HUES6 (cell line): Measurements from ENCODE around the gene SEPTIN5.

Source experiments
- H3K27ac ChIP-seq: 2 replicates; pipeline ENCODE4 v1.7.0; 2013; ENCODE audit warnings: low read depth, mild to moderate bottlenecking, low read length, inconsistent platforms
- H3K27me3 ChIP-seq: 2 replicates; pipeline ENCODE4 v1.6.1; 2013; ENCODE audit warnings: low read length; ENCODE audit not compliant: control insufficient read depth, insufficient read depth
- H3K36me3 ChIP-seq: 2 replicates; pipeline ENCODE4 v1.6.1; 2013; ENCODE audit warnings: low read length; ENCODE audit not compliant: control insufficient read depth, insufficient read depth
- H3K4me1 ChIP-seq: 2 replicates; pipeline ENCODE4 v1.6.1; 2013; ENCODE audit warnings: low read length; ENCODE audit not compliant: control insufficient read depth, insufficient read depth
- H3K4me3 ChIP-seq: 2 replicates; pipeline ENCODE4 v1.5.1; 2013; ENCODE audit warnings: low read depth, low read length
- H3K9ac ChIP-seq: one replicate; pipeline ENCODE4 v1.6.1; 2013; ENCODE audit warnings: mild to moderate bottlenecking, low read length
- H3K9me3 ChIP-seq: 2 replicates; pipeline ENCODE4 v1.6.1; 2013; ENCODE audit warnings: low read depth, low read length; ENCODE audit not compliant: control insufficient read depth, insufficient read depth

Gene SEPTIN5

DNA sequence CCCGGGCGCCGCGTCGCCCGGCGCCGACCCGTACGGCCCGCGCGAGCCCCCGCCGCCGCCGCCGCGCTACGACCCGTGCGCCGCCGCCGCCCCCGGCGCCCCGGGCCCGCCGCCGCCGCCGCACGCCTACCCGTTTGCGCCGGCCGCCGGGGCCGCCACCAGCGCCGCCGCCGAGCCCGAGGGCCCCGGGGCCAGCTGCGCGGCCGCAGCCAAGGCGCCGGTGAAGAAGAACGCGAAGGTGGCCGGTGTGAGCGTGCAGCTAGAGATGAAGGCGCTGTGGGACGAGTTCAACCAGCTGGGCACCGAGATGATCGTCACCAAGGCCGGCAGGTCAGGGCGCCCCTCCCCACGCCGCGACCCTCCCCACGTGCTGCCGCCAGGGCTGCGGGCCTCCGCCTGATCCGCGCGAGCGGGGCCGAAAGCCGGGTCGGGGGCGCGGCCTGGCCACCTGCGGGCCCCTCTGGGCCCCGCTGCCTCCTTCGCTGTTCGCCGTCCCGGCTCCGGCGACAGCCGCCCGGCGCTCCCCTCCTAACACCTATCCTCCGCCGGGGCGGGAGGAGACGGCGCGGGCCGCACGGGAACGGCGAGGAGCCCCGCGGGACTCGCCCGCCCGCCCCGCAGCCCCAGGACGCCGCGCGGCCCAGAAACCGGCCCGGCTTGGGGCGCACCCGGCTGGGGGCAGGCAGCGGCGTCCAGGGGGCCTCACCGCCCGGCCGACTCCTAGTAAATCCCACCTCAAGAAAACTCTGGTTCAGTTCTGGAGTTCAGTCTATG, 46.8 kb downstream of the SEPTIN5 start:
- H3K9me3 ChIP-seq = no peaks in the 10 kb centered on the region
- no peaks in the 10 kb centered on the region for H3K36me3 ChIP-seq
- H3K9ac ChIP-seq = no peak overlapping the region
- H3K27me3 ChIP-seq = peaks cover 98% of the 10 kb centered on the region
- no peak overlapping the region for H3K27ac ChIP-seq
- peak overlapping the region; percentile 59 for H3K4me3 ChIP-seq
- peaks cover 42% of the 10 kb centered on the region for H3K4me1 ChIP-seq

DNA sequence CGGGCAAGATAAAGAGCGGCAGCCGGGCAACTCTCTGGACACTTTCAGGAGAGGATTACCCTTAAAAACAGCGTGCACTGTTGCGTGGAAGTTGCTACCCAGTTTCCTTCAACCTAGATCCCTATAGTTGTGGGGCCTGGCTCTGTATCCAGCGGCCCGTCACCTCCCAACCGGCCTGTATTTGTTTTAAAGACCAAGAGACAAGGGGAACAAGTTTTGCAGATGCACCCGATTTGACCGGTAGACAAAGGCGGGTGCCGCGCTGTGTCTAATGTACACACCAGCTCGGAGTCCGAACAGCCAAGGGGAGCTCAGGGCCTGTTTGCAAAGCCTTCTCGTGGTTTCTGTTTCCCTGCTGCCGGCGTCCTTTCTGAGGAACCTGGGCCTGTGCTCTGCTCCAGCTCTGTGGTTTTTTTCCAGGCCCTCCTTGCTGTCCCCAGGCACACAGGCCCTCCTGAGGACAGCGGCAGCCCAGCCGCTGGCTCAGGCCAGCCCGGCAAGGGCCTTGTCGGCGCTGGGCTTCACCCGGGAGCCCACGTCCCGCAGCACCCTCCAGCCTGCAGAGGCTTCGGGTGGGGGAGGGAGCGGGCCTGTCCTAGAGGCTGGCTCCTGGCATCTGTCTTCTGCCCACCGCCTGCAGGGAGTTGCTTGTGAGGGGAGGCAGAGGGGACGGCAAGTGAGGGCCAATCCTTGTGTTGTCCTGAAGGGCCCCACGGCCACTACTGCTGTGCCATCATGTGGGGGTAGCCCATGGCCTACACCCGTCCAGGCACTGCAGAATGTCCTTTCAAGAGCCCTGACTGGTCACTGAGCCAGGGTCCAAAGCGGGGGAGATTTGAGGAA, 47.6 kb downstream of the SEPTIN5 start:
- Histone ChIP-seq H3K4me3 (peak overlapping the region; percentile 33; the same call in 1 of the 2 replicates), H3K27me3 (peaks cover 98% of the 10 kb centered on the region), H3K9ac (peak overlapping the region; percentile 22)

DNA sequence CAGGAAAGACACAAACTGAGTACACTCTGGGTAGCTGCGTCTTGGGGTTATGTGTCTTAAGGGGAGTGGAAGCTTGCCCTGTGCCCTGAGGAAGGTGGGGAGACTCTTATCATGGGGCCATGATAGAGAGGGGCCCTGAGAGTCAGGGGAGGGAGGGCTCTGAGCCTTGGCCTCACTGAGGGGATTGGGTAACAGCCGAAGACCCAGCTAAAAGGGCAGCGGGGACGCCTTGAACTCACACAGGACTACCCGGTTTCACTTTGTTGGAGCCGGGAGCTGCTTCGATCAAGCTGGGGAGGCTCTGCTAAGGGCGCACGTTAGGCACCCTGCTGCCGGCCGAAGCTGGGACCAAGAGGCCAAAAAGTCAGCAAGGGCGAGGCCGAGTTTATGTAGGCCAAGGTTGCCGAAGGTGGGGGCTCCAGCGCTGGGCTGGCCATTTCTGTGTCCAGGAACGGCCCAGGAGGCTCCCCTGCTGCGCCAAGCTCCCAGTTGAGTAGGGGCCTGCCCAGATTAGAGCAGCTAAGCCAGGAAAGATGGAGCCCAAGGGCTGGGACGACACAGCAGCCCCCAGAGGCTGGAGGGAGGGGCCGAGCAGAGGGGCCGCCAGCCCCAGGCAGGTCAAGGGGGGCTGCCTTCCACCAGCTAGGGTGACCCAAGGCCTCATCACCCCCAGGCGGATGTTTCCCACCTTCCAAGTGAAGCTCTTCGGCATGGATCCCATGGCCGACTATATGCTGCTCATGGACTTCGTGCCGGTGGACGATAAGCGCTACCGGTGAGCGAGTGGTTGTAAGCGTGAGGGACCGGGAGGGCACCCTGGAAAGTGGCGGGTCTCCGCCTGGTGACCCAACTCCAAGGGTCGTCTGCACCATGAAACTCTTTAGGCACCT, 48.5 kb downstream of the SEPTIN5 start:
- H3K4me3 ChIP-seq = no peak overlapping the region
- no peaks in the 10 kb centered on the region for H3K36me3 ChIP-seq

More for the DNA sequence above, 47.6 kb downstream of the SEPTIN5 start:
- no peak overlapping the region for H3K27ac ChIP-seq
- H3K9me3 ChIP-seq = no peaks in the 10 kb centered on the region
- peaks cover 38% of the 10 kb centered on the region for H3K4me1 ChIP-seq
- no peaks in the 10 kb centered on the region for H3K36me3 ChIP-seq

GRCh38 chr22:19763458-19764298, 49.4 kb downstream of the SEPTIN5 start:
- Histone ChIP-seq H3K36me3 (no peaks in the 10 kb centered on the region), H3K27ac (no peak overlapping the region), H3K4me3 (no peak overlapping the region), H3K4me1 (peaks cover 41% of the 10 kb centered on the region), H3K9me3 (no peaks in the 10 kb centered on the region), H3K9ac (no peak overlapping the region), H3K27me3 (peaks cover 98% of the 10 kb centered on the region)

More for the DNA sequence above, 48.5 kb downstream of the SEPTIN5 start:
- peaks cover 38% of the 10 kb centered on the region for H3K4me1 ChIP-seq
- no peak overlapping the region for H3K9ac ChIP-seq
- H3K27me3 ChIP-seq = peaks cover 98% of the 10 kb centered on the region
- H3K27ac ChIP-seq = no peak overlapping the region
- H3K9me3 ChIP-seq = no peaks in the 10 kb centered on the region

GRCh38 chr22:19764299-19764593, 49.9 kb downstream of the SEPTIN5 start:
- no peaks in the 10 kb centered on the region for H3K36me3 ChIP-seq
- H3K27ac ChIP-seq = no peak overlapping the region
- peaks cover 38% of the 10 kb centered on the region for H3K4me1 ChIP-seq
- H3K9ac ChIP-seq = no peak overlapping the region
- no peak overlapping the region for H3K4me3 ChIP-seq
- no peaks in the 10 kb centered on the region for H3K9me3 ChIP-seq
- H3K27me3 ChIP-seq = peaks cover 98% of the 10 kb centered on the region

- Histone ChIP-seq H3K9me3 (no peaks in the 10 kb centered on the region), H3K4me1 (peaks cover 34% of the 10 kb centered on the region), H3K9ac (no peak overlapping the region), H3K36me3 (no peaks in the 10 kb centered on the region), H3K27ac (no peak overlapping the region), H3K4me3 (peak overlapping the region; percentile 44), H3K27me3 (peaks cover 98% of the 10 kb centered on the region)
Observed at GRCh38 chr22:19764636-19765476, 50.6 kb downstream of the SEPTIN5 start.

DNA sequence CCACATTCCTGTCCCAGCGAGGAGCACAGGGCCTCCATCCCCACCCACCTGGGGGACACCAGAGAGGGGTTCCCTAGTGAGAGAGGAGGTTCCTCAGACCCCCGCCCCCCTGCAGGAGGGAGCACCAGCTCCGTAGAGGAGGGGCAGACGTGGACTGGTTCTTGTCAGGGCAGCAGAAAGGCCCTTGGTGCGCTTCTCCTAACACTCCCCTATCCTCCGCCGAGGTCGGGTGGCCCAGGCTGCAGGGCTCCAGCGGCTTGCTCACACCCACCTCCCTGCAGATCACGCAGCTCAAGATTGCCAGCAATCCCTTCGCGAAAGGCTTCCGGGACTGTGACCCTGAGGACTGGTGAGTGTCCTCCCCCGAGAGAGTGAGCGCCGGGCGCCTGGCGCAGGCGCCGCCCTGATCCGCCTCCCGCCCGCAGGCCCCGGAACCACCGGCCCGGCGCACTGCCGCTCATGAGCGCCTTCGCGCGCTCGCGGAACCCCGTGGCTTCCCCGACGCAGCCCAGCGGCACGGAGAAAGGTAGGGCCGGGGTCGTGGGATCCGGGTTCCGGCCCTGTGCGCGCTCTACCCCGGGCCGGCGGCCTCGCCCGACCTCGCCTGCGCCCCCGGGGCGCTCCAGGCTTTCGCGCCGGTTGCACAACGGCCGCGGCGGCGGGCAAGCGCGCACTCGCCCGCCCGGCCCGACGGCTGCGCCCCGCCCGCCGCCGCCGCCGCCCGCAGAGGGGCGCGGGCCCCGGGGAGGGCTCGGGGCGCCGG, 51.4 kb downstream of the SEPTIN5 start:
- Histone ChIP-seq H3K27ac (no peak overlapping the region), H3K4me3 (peak overlapping the region; percentile 48), H3K9ac (no peak overlapping the region), H3K27me3 (peaks cover 99% of the 10 kb centered on the region), H3K9me3 (no peaks in the 10 kb centered on the region), H3K36me3 (no peaks in the 10 kb centered on the region), H3K4me1 (peaks cover 34% of the 10 kb centered on the region)

- peaks cover 34% of the 10 kb centered on the region for H3K4me1 ChIP-seq
Observed at GRCh38 chr22:19766240-19766510, 51.9 kb downstream of the SEPTIN5 start.

DNA sequence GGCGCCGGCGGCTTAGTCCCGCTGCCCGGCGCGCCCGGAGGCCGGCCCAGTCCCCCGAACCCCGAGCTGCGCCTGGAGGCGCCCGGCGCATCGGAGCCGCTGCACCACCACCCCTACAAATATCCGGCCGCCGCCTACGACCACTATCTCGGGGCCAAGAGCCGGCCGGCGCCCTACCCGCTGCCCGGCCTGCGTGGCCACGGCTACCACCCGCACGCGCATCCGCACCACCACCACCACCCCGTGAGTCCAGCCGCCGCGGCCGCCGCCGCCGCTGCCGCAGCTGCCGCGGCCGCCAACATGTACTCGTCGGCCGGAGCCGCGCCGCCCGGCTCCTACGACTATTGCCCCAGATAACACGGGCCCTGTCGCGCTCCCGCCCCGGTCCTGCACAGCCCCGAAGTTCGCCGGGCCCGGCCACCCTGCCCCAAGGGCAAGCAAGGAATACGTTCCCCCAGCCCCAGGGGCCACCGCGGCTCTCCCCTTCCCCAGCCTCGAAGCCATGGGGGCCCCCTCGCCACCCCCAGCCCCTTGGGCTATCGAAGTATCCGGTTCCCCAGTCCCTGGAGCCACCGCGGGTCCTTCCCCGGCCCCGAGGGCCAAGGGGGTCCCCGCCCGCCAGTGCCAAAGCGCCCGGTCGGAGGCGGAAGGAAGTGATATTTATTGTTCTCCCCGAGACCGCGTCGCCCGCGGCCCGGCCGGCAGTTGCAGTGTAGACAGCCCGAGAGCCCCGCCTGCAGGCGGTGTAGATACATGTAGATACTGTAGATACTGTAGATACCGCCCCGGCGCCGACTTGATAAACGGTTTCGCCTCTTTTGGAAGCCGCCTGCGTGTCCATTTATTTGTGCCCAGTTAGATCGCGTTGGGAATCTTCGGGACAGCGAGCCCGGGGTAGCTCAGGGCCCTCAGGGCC, 52.5 kb downstream of the SEPTIN5 start:
- Histone ChIP-seq H3K36me3 (no peaks in the 10 kb centered on the region), H3K4me3 (peak overlapping the region; percentile 48), H3K27ac (no peak overlapping the region), H3K27me3 (peaks cover 100% of the 10 kb centered on the region), H3K9ac (no peak overlapping the region), H3K9me3 (no peaks in the 10 kb centered on the region), H3K4me1 (peaks cover 31% of the 10 kb centered on the region)

More at GRCh38 chr22:19766240-19766510, 51.9 kb downstream of the SEPTIN5 start:
- no peaks in the 10 kb centered on the region for H3K36me3 ChIP-seq
- H3K9me3 ChIP-seq = no peaks in the 10 kb centered on the region
- peak overlapping the region; percentile 48; the same call in 1 of the 2 replicates for H3K4me3 ChIP-seq
- H3K27me3 ChIP-seq = peaks cover 100% of the 10 kb centered on the region
- H3K27ac ChIP-seq = no peak overlapping the region
- H3K9ac ChIP-seq = no peak overlapping the region
